RKO (cell line): Measurements from ENCODE around the gene ANKRD13C.

Experiments
- DNase-seq: peaks from one replicate; pipeline ENCODE4 v3.0.0-alpha.2; 2016; ENCODE audit warnings: low spot score

Gene ANKRD13C

GRCh38 chr1:70220517-70221237, 133.8 kb downstream of the ANKRD13C start:
- DNase-seq, result no peak

- no peak for DNase-seq
Observed at GRCh38 chr1:70220015-70220414, 134.5 kb downstream of the ANKRD13C start.

GRCh38 chr1:70211541-70211940, 143.0 kb downstream of the ANKRD13C start:
- no peak for DNase-seq

GRCh38 chr1:70210820-70211219, 143.7 kb downstream of the ANKRD13C start:
- no peak for DNase-seq
